ENCODE measurements around the gene C5orf47.

C5orf47 gene, protein sequence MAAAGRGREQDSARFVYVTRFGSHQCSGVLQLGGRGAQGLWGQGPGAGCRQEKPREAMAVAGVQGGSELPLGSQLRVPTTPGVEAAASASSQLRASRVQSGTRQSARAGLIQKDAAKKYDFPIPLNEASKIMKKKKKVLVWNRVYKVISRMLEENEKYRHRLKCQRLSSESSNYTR

DNA sequence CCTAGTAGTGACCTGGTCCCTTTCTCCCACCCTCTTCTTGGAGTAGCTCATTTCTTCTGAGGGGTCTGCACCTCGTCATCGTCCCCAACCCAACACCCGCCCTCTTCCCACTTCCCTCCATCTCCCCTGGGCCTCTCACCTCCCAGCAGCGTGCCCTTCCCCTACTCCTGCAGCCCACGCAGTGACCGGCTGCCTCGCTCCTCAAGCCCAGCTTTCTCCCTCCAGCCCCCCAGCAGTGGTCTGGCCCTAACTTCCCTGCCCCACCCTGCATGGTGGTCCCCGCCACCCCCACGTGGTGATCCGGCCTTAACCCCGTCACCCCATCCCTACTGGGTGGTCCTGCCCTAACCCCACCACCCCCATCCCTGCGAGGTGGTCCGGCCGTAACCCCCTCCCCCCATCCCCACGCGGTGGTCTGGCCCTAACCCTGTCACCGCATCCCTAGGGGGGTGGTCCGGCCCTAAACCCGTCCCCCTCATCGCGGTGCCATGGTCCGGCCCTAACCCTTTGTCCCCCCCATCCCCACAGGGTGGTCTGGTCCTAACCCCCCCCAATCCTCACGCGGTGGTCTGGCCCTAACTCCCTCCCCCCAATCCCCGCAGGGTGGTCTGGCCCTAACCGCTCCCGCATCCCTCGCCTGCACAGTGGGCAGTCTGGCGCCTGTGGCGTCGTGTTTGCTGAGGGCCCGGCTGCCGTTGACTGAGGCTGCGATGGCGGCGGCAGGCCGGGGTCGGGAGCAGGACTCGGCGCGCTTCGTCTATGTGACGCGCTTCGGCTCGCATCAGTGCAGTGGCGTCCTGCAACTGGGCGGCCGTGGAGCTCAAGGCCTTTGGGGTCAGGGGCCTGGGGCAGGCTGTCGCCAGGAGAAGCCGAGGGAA lies at the start of gene C5orf47:
C5orf47 (plus strand) TSS at position 617 of the 878 bp plus-strand sequence; CDS start at position 711, 94 bp downstream.
- no peak for DNase-seq (ENCODE audit: extremely low spot score)
- POLR2A ChIA-PET: no interaction called here
- CTCF ChIA-PET: interaction anchor here (1.3 to 3.2 kb wide), 2 partner anchors 15 kb away, joined by 3 to 13 read pairs; no protein-coding TSS in a partner anchor
- TF ChIP-seq, protein P1, sequence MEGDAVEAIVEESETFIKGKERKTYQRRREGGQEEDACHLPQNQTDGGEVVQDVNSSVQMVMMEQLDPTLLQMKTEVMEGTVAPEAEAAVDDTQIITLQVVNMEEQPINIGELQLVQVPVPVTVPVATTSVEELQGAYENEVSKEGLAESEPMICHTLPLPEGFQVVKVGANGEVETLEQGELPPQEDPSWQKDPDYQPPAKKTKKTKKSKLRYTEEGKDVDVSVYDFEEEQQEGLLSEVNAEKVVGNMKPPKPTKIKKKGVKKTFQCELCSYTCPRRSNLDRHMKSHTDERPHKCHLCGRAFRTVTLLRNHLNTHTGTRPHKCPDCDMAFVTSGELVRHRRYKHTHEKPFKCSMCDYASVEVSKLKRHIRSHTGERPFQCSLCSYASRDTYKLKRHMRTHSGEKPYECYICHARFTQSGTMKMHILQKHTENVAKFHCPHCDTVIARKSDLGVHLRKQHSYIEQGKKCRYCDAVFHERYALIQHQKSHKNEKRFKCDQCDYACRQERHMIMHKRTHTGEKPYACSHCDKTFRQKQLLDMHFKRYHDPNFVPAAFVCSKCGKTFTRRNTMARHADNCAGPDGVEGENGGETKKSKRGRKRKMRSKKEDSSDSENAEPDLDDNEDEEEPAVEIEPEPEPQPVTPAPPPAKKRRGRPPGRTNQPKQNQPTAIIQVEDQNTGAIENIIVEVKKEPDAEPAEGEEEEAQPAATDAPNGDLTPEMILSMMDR (IDR thresholded peaks at IDR 0.05; ENCODE audit: control extremely low read depth, extremely low read depth, low read depth, missing control alignments): no peak

DNA sequence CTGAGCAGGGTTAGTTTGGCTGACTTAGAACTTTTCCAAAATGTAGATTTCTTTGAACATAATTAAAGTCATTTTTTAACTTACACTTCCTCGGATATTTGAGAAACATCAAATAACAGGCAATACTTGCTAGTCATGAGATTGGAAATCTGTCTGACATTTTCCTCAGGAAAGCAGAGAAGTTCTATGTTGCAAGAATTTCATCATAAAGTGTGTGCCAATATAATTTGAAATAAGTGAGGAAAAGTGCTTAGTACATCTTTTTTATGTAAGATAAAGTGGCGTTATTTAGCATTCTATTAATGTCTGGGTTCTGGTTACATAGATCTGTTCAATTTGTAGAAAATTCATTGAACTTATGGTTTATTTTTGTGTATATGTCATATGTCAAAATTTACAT lies 48.7 kb upstream of the C5orf47 start:
- CTCF ChIA-PET: interaction anchor here (0.8 to 1.6 kb wide), 3 partner anchors 15 to 312 kb away, joined by 3 to 5 read pairs (median 4); no protein-coding TSS in a partner anchor
- no peak for DNase-seq (ENCODE audit: extremely low spot score)

DNA sequence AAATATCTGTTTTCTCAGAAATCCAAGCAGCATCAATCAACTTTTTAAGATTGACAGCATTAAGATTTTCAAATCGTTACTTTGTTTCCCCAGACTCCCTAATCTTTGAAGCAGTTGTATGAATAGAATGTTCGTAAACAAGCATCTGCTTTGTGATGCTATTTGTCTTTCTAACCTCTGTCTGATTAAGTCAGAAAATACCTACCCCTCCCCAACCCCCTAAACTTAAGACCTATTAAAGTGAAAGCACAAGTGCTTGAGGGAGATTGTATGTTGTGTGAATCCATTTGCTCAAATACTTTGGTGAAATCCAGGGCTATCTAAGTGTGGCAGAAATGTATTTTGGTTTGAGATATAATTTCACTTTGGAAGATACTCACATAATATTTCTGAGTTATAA lies 47.9 kb upstream of the C5orf47 start:
- ChIA-PET CTCF (interaction anchor here (0.8 to 2.9 kb wide), 5 partner anchors 16 to 313 kb away, joined by 3 to 15 read pairs (median 4); no protein-coding TSS in a partner anchor), POLR2A (no interaction called here)
- no peak for DNase-seq (ENCODE audit: extremely low spot score)
- TF ChIP-seq, protein P1 (IDR thresholded peaks at IDR 0.05; ENCODE audit: control extremely low read depth, extremely low read depth, low read depth, missing control alignments): no peak

More for the DNA sequence above, 48.7 kb upstream of the C5orf47 start:
- POLR2A ChIA-PET: no interaction called here
- TF ChIP-seq, protein P1 (IDR thresholded peaks at IDR 0.05; ENCODE audit: control extremely low read depth, extremely low read depth, low read depth, missing control alignments): no peak

DNA sequence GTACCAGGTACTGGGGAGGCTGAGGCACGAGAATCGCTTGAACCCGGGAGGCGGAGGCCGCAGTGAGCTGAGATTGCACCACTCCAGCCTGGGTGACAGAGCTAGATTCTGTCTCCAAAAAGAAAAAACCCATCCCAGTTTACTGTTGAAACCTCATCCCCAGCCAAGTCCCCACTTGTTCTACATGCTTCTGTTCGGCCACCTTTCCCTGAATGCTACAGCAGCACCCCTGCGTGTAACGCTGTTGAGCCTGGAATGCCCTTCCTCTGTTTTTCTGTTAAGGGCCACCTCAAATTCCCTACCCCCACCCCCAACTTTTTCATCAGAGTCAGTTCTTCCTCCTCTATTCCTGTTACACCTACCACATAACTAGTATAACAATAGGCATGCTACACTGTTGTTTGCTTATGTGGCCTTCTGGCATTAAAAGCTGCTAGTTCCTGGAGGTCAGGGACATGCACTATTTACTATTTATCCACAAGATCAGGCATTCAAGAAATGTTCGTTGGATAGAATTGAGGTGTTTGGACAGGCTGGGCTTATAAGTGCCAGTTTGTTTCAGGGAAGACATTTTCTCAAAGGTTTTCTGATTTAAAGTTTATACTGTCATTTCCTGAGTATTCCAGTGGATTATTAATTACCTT lies 47.1 kb upstream of the C5orf47 start:
- no peak for DNase-seq (ENCODE audit: extremely low spot score)
- TF ChIP-seq, protein P1 (IDR thresholded peaks at IDR 0.05; ENCODE audit: control extremely low read depth, extremely low read depth, low read depth, missing control alignments): no peak
- ChIA-PET POLR2A (no interaction called here), CTCF (interaction anchor here (1.0 to 3.0 kb wide), 4 partner anchors 16 to 155 kb away, joined by 3 to 15 read pairs (median 8); no protein-coding TSS in a partner anchor)

DNA sequence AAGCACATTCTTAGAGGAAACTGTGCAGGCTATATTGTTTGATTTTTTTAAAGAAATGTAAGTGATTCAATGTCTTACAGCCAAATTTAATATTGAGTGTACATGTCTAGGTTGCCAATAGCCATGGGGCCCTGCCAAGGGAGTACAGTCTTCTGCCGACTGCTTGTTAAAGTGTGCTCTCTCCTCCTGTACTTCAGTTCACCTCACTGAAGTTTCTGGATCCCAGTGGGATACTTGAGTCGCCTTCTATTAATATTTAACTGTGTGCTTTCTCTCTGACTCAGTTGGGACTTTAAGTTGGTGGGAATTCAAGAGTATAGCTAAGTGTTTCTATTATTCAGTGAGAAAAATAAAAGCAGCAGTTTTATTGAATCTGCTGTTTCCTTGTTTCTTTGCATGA lies 44.5 kb upstream of the C5orf47 start:
- ChIA-PET POLR2A (no interaction called here), CTCF (interaction anchor here (1.6 to 3.0 kb wide), 2 partner anchors 18 to 29 kb away, joined by 4 to 13 read pairs; no protein-coding TSS in a partner anchor)
- TF ChIP-seq, protein P1 (IDR thresholded peaks at IDR 0.05; ENCODE audit: control extremely low read depth, extremely low read depth, low read depth, missing control alignments): no peak
- DNase-seq (ENCODE audit: extremely low spot score): no peak

DNA sequence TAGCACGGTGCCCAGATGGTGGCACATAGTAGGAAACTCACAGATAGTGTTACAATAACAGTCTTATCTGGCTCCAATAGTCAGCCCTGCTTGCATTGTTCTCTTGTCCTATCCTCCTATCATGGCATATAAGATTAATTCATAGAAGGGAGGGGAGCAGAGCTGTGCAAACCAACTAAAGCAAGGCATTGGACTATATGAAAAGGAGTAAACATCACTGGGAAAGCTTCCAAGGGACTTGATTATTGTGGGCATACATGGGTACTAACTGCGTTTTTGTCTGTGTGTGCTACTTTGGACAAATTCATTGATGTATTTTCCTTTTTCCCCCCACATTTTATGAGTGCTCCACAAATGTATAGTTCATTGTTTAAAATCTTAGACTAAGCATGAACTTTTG lies 43.8 kb upstream of the C5orf47 start:
- TF ChIP-seq, protein P1 (IDR thresholded peaks at IDR 0.05; ENCODE audit: control extremely low read depth, extremely low read depth, low read depth, missing control alignments): no peak
- ChIA-PET CTCF (interaction anchor here (1.3 to 1.6 kb wide), 3 partner anchors 9 to 16 kb away, joined by 3 to 5 read pairs (median 4); no protein-coding TSS in a partner anchor), POLR2A (no interaction called here)
- no peak for DNase-seq (ENCODE audit: extremely low spot score)

Data from GM10248 (cell line).